Omental fat pad (tissue), 4 donors: ENCODE data around the gene ARMC5. TPM values are rescaled to one million over a fixed set of nuclear protein-coding genes. Genes with fewer than 3 reads are reported as not detected.
"Not testable (repeated sequence)": the region's sequence is repeated elsewhere in the genome, so short reads cannot be mapped to it uniquely, and the experiment has no call there.

Experiments used
- ATAC-seq: fragments of 150-250 bp; one replicate; pipeline ENCODE4 v1.9.1; 2016; ENCODE audit warnings: mild to moderate bottlenecking, moderate library complexity; ENCODE audit not compliant: low FRiP score
- DNase-seq: peaks from one replicate; pipeline ENCODE4 v3.0.0-alpha.2; 2019; ENCODE audit warnings: low spot score
- CTCF ChIP-seq, 3 donors: fragments of 450-650 bp; IDR thresholded peaks; one replicate each; pipeline ENCODE4 v1.5.1; 2016 to 2017; ENCODE audit warnings: antibody characterized with exemption in 3 of 3, mild to moderate bottlenecking in 3 of 3, moderate library complexity in 2 of 3
- total RNA-seq, 4 donors: library from RNA; depleted of rRNA; stranded (reverse); fragments of >200 nt; gene quantifications; one replicate each; pipeline ENCODE4 v1.1.0, GENCODE V29; 2016

The ARMC5 gene
- total RNA-seq, 4 donors from 2014 or later: 4.6 to 15.5 (median 10.0) TPM

GRCh38 chr16:31414706-31415105 is 44.6 kb upstream of the ARMC5 start:
- TF ChIP-seq CTCF (IDR thresholded peaks at IDR 0.05): no peak
- ATAC-seq (no peak), DNase-seq (no peak)

DNA sequence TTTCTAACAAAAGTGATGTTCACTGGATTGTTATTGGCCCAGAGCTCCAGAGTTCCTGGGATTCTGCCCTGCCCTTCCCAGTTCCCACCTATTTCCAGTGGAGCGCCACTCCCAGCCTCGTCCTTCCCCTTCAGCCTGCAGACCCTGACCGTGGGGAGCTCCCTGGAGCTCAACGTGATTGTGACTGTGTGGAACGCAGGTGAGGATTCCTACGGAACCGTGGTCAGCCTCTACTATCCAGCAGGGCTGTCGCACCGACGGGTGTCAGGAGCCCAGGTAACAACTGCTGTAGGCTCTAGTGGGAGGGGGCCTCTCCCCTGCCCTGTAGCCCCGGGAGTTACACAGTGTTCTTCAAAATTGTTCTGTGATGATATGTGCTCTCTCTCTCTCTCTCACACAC is 42.9 kb upstream of the ARMC5 start:
- DNase-seq: no peak
- no peak for ATAC-seq
- no peak for TF ChIP-seq CTCF (IDR thresholded peaks at IDR 0.05)

DNA sequence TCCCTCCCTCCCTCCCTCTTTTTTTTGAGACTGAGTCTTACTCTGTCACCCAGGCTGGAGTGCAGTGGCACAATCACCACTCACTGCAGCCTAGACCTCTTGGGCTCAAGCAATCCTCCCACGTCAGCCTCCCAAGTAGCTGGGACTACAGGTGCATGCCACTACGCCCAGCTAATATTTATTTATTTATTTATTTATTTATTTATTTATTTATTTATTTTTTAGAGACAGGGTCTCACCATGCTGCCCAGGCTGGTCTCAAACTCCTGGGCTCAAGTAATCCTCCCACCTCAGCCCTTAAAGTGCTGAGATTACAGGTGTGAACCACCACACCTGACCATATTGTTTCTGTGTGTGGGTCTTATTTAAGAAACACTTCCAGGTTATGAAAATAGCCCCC is 42.3 kb upstream of the ARMC5 start:
- not testable (repeated sequence) for DNase-seq, ATAC-seq

- ATAC-seq: no peak
- no peak for DNase-seq
- no peak for TF ChIP-seq CTCF (IDR thresholded peaks at IDR 0.05)
These were observed 41.4 kb upstream of the ARMC5 start for GRCh38 chr16:31417916-31418315.

DNA sequence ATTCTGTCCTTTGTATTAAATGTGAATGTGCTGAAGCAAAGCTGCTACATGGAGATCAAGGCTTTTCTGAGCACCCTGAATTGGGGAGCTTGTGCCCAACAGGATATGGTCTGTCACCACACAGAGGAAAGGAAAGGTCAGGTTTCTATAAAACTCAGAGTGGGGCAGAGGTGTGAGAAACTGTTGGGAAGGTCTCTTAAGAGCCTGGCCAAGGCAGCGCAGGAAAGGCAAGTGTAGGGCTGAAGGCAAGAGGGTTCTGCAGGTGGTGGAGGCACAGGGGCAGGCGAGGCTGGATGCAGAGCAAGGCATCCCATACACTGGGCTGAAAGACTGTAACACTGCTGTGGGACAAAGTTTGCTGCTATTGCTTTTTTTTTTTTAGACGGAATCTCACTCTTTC is 39.3 kb upstream of the ARMC5 start:
- TF ChIP-seq CTCF (IDR thresholded peaks at IDR 0.05): no peak
- ATAC-seq: no peak
- no peak for DNase-seq

DNA sequence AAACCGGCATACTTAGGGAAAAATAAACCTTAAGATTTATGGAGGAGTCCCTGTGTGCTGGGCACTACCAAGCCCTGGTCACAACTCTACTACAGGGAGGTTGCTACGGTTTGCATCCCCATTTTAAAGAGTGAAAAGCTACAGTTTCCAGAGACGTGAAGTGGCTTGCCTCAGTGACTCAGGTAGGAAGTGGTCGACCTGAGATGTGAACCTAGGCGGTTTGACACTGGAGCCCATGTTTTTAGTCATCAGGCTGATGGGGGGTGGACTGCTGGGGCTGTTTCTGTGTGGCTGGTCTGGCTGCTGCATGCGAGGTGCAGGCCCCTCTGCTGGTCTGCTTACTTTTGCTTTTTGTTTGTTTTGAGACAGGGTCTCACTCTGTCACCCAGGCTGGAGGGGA is 37.7 kb upstream of the ARMC5 start:
- ATAC-seq (no peak), DNase-seq (no peak)
- TF ChIP-seq CTCF (IDR thresholded peaks at IDR 0.05): no peak

DNA sequence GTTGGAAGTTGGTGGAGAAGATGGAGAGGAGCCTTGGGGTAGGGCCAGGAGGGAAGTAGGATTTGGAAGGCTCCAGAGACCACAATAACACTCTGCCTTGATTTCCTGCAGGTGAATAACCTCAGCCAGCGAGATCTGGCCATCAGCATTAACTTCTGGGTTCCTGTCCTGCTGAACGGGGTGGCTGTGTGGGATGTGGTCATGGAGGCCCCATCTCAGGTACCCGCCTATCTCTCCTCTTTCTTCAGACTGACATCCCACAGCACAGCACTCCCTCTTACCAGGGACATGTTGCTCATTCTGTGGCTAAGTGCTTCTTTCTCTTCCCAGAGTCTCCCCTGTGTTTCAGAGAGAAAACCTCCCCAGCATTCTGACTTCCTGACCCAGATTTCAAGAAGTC is 36.1 kb upstream of the ARMC5 start:
- TF ChIP-seq CTCF (IDR thresholded peaks at IDR 0.05): no peak
- ATAC-seq: no peak

DNA sequence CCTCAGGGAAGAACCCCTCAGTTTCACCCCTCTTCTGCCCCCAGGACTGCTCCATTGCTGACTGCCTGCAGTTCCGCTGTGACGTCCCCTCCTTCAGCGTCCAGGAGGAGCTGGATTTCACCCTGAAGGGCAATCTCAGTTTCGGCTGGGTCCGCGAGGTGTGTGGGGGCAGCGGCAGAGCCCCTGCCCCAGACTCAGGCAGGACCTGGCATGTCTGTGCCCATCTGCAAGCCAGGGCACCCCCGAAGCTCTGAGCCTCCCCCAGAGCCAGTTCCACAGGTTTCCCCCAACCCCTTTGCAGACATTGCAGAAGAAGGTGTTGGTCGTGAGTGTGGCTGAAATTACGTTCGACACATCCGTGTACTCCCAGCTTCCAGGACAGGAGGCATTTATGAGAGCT is 35.5 kb upstream of the ARMC5 start:
- DNase-seq: no peak
- TF ChIP-seq CTCF (IDR thresholded peaks at IDR 0.05): no peak
- ATAC-seq: no peak

More for the DNA sequence above, 36.1 kb upstream of the ARMC5 start:
- no peak for DNase-seq
